ENCODE data around the gene PRPF6. TPM values are rescaled to one million over a fixed set of nuclear protein-coding genes. Genes with fewer than 3 reads are reported as not detected.

PRPF6 gene
- total RNA-seq, 1 experiment from 2014 or later, result 103 TPM

DNA sequence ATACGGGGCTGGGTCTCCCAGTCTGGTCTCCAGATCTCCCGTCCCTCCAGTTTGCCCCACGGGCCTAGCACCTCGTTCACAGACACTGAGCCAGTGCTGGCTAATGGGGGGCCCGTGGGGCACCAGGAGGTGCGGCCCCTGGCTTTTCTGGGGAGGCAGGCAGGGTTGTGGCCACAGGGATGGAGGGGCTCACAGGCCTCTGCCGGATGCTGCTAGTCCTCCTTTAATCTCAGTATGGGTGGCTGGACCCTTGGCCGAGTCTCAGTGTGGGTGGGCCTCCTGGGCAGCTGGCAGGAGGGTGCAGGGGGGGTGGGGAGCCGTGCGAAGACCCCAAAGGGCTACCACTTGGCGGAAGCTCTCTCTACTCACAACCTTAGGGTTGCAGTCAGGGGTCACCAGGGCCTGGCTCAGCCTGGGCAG lies 70.1 kb downstream of the PRPF6 start:
- H3K27ac ChIP-seq, result no peak overlapping the region
- no peaks in the 10 kb centered on the region for H3K79me2 ChIP-seq (ENCODE audit: low read depth)
- BruUV-seq (replicated peaks), result no TSS peak
- no peak overlapping the region for H3K4me3 ChIP-seq
- no peak overlapping the region for H2AFZ ChIP-seq
- no peaks in the 10 kb centered on the region for H4K20me1 ChIP-seq (ENCODE audit: insufficient read depth)
- ChIA-PET CTCF (no interaction called here), POLR2A (ENCODE audit: unreplicated experiment) (no interaction called here)
- H3K4me1 ChIP-seq (replicated peaks; ENCODE audit: insufficient read depth), result no peaks in the 10 kb centered on the region; the same call in 1 of the 2 replicates
- H3K4me2 ChIP-seq, result no peak overlapping the region
- no peaks in the 10 kb centered on the region for H3K36me3 ChIP-seq (ENCODE audit: low read depth)
- intact Hi-C loops (cut with micrococcal nuclease; ENCODE audit: unreplicated experiment), result no loop called here
- H3K9me2 ChIP-seq (ENCODE audit: insufficient read depth), result no peaks in the 10 kb centered on the region
- peaks cover 29% of the 10 kb centered on the region for H3K27me3 ChIP-seq (ENCODE audit: insufficient read depth, low read depth)
- H3F3A ChIP-seq (ENCODE audit: insufficient read depth, low read depth), result peaks cover 18% of the 10 kb centered on the region; the same call in 1 of the 2 replicates
- no peaks in the 10 kb centered on the region for H3K9me3 ChIP-seq (ENCODE audit: insufficient read depth, low read depth)
- DNase-seq, result no peak
- TF ChIP-seq EZH2 (IDR thresholded peaks at IDR 0.05; ENCODE audit: low read depth) (no peak), CTCF (conservative IDR thresholded peaks at IDR 0.05) (no peak)

GRCh38 chr20:64051561-64052325 lies 70.8 kb downstream of the PRPF6 start:
- intact Hi-C loops (cut with micrococcal nuclease; ENCODE audit: unreplicated experiment), result no loop called here
- H3K9me3 ChIP-seq (ENCODE audit: insufficient read depth, low read depth), result no peaks in the 10 kb centered on the region
- H3K36me3 ChIP-seq (ENCODE audit: low read depth), result no peaks in the 10 kb centered on the region
- no peaks in the 10 kb centered on the region for H3K79me2 ChIP-seq (ENCODE audit: low read depth)
- ChIA-PET POLR2A (ENCODE audit: unreplicated experiment) (no interaction called here), CTCF (no interaction called here)
- peaks cover 18% of the 10 kb centered on the region; the same call in 1 of the 2 replicates for H3F3A ChIP-seq (ENCODE audit: insufficient read depth, low read depth)
- TF ChIP-seq CTCF (conservative IDR thresholded peaks at IDR 0.05), result no peak
- no peak for TF ChIP-seq EZH2 (IDR thresholded peaks at IDR 0.05; ENCODE audit: low read depth)
- no peak overlapping the region for H3K4me2 ChIP-seq
- no peaks in the 10 kb centered on the region for H4K20me1 ChIP-seq (ENCODE audit: insufficient read depth)
- DNase-seq, result no peak
- no TSS peak for BruUV-seq (replicated peaks)
- no peak overlapping the region for H2AFZ ChIP-seq
- H3K4me3 ChIP-seq, result no peak overlapping the region
- H3K27ac ChIP-seq, result no peak overlapping the region
- no peaks in the 10 kb centered on the region for H3K9me2 ChIP-seq (ENCODE audit: insufficient read depth)
- no peaks in the 10 kb centered on the region; the same call in 1 of the 2 replicates for H3K4me1 ChIP-seq (replicated peaks; ENCODE audit: insufficient read depth)
- H3K27me3 ChIP-seq (ENCODE audit: insufficient read depth, low read depth), result peaks cover 29% of the 10 kb centered on the region

GRCh38 chr20:64052326-64052722 lies 71.4 kb downstream of the PRPF6 start:
- intact Hi-C loops (cut with micrococcal nuclease; ENCODE audit: unreplicated experiment), result no loop called here
- Histone ChIP-seq H4K20me1 (ENCODE audit: insufficient read depth) (no peaks in the 10 kb centered on the region), H2AFZ (no peak overlapping the region), H3K4me2 (no peak overlapping the region), H3K9me2 (ENCODE audit: insufficient read depth) (no peaks in the 10 kb centered on the region), H3K79me2 (ENCODE audit: low read depth) (no peaks in the 10 kb centered on the region), H3K4me3 (no peak overlapping the region), H3K9me3 (ENCODE audit: insufficient read depth, low read depth) (no peaks in the 10 kb centered on the region), H3K27me3 (ENCODE audit: insufficient read depth, low read depth) (peaks cover 29% of the 10 kb centered on the region), H3K36me3 (ENCODE audit: low read depth) (no peaks in the 10 kb centered on the region), H3K4me1 (replicated peaks; ENCODE audit: insufficient read depth) (peaks cover 2% of the 10 kb centered on the region; the same call in 1 of the 2 replicates), H3F3A (ENCODE audit: insufficient read depth, low read depth) (peaks cover 17% of the 10 kb centered on the region; the same call in 1 of the 2 replicates), H3K27ac (no peak overlapping the region)
- no TSS peak for BruUV-seq (replicated peaks)
- POLR2A ChIA-PET (ENCODE audit: unreplicated experiment), result interaction anchor here (0.6 kb wide), 1 partner anchor 519 kb away, joined by 8 read pairs; no protein-coding TSS in a partner anchor
- no peak for DNase-seq
- CTCF ChIA-PET, result no interaction called here
- TF ChIP-seq EZH2 (IDR thresholded peaks at IDR 0.05; ENCODE audit: low read depth), result no peak
- TF ChIP-seq CTCF (conservative IDR thresholded peaks at IDR 0.05), result no peak

All from PC-9 (cell line).